Stomach (tissue), 4 donors: ENCODE measurements around the gene THAP7.

Experiments
- POLR2A ChIP-seq, 4 donors: fragments of 450-650 bp; IDR thresholded peaks; one replicate each; pipeline ENCODE4 v1.6.1; 2016; ENCODE audit warnings: antibody characterized with exemption in 4 of 4, control low read depth in 2 of 4, mild to moderate bottlenecking in 1 of 4, moderate library complexity in 1 of 4
- TF ChIP-seq, protein P1 (sequence below), 7 experiments: fragments of 450-650 bp in 4 of 7; fragments of 200-600 bp in 3 of 7; sonication (generic) in 3 of 7; IDR thresholded peaks; one replicate each; pipeline ENCODE4 v1.5.1; 2016 to 2019; ENCODE audit warnings: antibody characterized with exemption in 7 of 7, control low read depth in 2 of 7, mild to moderate bottlenecking in 1 of 7

GRCh38 chr22:20970939-20971657 is 30.8 kb downstream of the THAP7 start:
- no peak for TF ChIP-seq POLR2A (IDR thresholded peaks at IDR 0.05)
- TF ChIP-seq, protein P1, sequence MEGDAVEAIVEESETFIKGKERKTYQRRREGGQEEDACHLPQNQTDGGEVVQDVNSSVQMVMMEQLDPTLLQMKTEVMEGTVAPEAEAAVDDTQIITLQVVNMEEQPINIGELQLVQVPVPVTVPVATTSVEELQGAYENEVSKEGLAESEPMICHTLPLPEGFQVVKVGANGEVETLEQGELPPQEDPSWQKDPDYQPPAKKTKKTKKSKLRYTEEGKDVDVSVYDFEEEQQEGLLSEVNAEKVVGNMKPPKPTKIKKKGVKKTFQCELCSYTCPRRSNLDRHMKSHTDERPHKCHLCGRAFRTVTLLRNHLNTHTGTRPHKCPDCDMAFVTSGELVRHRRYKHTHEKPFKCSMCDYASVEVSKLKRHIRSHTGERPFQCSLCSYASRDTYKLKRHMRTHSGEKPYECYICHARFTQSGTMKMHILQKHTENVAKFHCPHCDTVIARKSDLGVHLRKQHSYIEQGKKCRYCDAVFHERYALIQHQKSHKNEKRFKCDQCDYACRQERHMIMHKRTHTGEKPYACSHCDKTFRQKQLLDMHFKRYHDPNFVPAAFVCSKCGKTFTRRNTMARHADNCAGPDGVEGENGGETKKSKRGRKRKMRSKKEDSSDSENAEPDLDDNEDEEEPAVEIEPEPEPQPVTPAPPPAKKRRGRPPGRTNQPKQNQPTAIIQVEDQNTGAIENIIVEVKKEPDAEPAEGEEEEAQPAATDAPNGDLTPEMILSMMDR (IDR thresholded peaks at IDR 0.05) = no peak
